Cardiac fibroblast (primary cell): ENCODE results near the gene PTPN20.
A peak's percentile ranks its signal among the peaks of the same experiment; 100 is the strongest.

Experiments used
- DNase-seq, 2 donors: peaks; one replicate each; pipeline versions ENCODE4 v3.0.0 to v3.0.0-alpha.2; 2010; ENCODE audit warnings: low read depth in 2 of 2
- H3K4me3 ChIP-seq, 2 donors: replicated peaks in 1 of 2; 1 replicate in 1 of 2; 2 replicates in 1 of 2; pipeline ENCODE4 v1.5.1; 2011; ENCODE audit warnings: low read depth in 2 of 2, low read length in 2 of 2, mild to moderate bottlenecking in 2 of 2, moderate library complexity in 1 of 2
- CTCF ChIP-seq: IDR thresholded peaks from one replicate; pipeline ENCODE4 v1.5.1; 2011; ENCODE audit warnings: low read depth, mild to moderate bottlenecking, low read length, inconsistent platforms

Gene PTPN20

GRCh38 chr10:47030191-47030703 is 119.0 kb downstream of the PTPN20 start:
- TF ChIP-seq CTCF, result no peak
- DNase-seq, result no peak
- H3K4me3 ChIP-seq, result no peak overlapping the region

GRCh38 chr10:47031211-47031900 is 120.1 kb downstream of the PTPN20 start:
- no peak overlapping the region for H3K4me3 ChIP-seq
- peak in 1 of 2 donors; percentile 13 for DNase-seq
- TF ChIP-seq CTCF, result no peak

- no peak overlapping the region for H3K4me3 ChIP-seq
- DNase-seq, result peak in 1 of 2 donors; percentile 41
- no peak for TF ChIP-seq CTCF
Observed at GRCh38 chr10:47031901-47032465, 120.8 kb downstream of the PTPN20 start.

- DNase-seq, result no peak
- TF ChIP-seq CTCF, result no peak
- no peak overlapping the region for H3K4me3 ChIP-seq
Observed at GRCh38 chr10:47033081-47033480, 121.9 kb downstream of the PTPN20 start.

GRCh38 chr10:47033541-47034270 is 122.5 kb downstream of the PTPN20 start:
- H3K4me3 ChIP-seq, result no peak overlapping the region
- no peak for TF ChIP-seq CTCF
- DNase-seq, result no peak

GRCh38 chr10:47034441-47035051 is 123.3 kb downstream of the PTPN20 start:
- TF ChIP-seq CTCF, result no peak
- H3K4me3 ChIP-seq, result no peak overlapping the region
- DNase-seq, result no peak
